Measurements from ENCODE around the gene OXA1L.

The OXA1L gene

GRCh38 chr14:22800346-22800745, 33.9 kb downstream of the OXA1L start:
- Histone ChIP-seq H2AK5ac (ENCODE audit: low read length) (no peak overlapping the region), H3K4ac (ENCODE audit: low read depth, low read length) (no peak overlapping the region), H3K36me3 (ENCODE audit: control insufficient read depth in 1 of 2, insufficient read depth in 2 of 2, low read length in 2 of 2) (no peaks in the 10 kb centered on the region), H3K9ac (ENCODE audit: low read length) (no peak overlapping the region), H3K18ac (ENCODE audit: low read length) (peak overlapping the region; percentile 12), H3K27me3 (ENCODE audit: insufficient read depth, low read length) (no peaks in the 10 kb centered on the region), H2BK12ac (ENCODE audit: low read length) (no peak overlapping the region), H3K4me1 (ENCODE audit: control insufficient read depth in 1 of 2, insufficient read depth in 2 of 2, low read length in 2 of 2) (peaks cover 5 to 13% of the 10 kb centered on the region in 2 experiments), H3K9me3 (ENCODE audit: insufficient read depth, low read depth, low read length) (peaks cover 2% of the 10 kb centered on the region), H2AFZ (ENCODE audit: insufficient read depth, low read length, poor library complexity) (no peak overlapping the region), H4K91ac (ENCODE audit: low read depth, low read length) (no peak overlapping the region), H3K14ac (ENCODE audit: low read length) (no peak overlapping the region), H3K4me2 (ENCODE audit: low read length) (no peak overlapping the region), H4K8ac (ENCODE audit: low read depth, low read length) (no peak overlapping the region), H3K79me2 (ENCODE audit: control insufficient read depth, insufficient read depth, low read length, poor library complexity) (no peaks in the 10 kb centered on the region), H4K12ac (ENCODE audit: low read depth, low read length) (no peak overlapping the region), H3K27ac (ENCODE audit: low read depth, low read length) (no peak overlapping the region), H2BK5ac (ENCODE audit: low read depth, low read length, poor library complexity) (no peak overlapping the region), H2BK120ac (ENCODE audit: insufficient read depth, low read length, poor library complexity) (no peak overlapping the region), H3K79me1 (ENCODE audit: low read length) (peaks cover 2% of the 10 kb centered on the region), H3K4me3 (ENCODE audit: low read depth, low read length) (no peak overlapping the region), H3K23ac (ENCODE audit: low read length) (no peak overlapping the region)
- no CpG with 5 or more reads among the region's 10 CpGs for WGBS (ENCODE audit: extremely low coverage, insufficient coverage, insufficient read length)
- no peak for DNase-seq

- peak; percentile 69 to 76 for DNase-seq
- Histone ChIP-seq H3K4me3 (ENCODE audit: low read depth, low read length) (no peak overlapping the region), H2BK120ac (ENCODE audit: insufficient read depth, low read length, poor library complexity) (no peak overlapping the region), H4K91ac (ENCODE audit: low read depth, low read length) (no peak overlapping the region), H2AK5ac (ENCODE audit: low read length) (no peak overlapping the region), H3K79me2 (ENCODE audit: control insufficient read depth, insufficient read depth, low read length, poor library complexity) (no peaks in the 10 kb centered on the region), H4K8ac (ENCODE audit: low read depth, low read length) (no peak overlapping the region), H3K14ac (ENCODE audit: low read length) (no peak overlapping the region), H2BK5ac (ENCODE audit: low read depth, low read length, poor library complexity) (no peak overlapping the region), H3K27ac (ENCODE audit: low read depth, low read length) (no peak overlapping the region), H3K18ac (ENCODE audit: low read length) (no peak overlapping the region), H3K23ac (ENCODE audit: low read length) (no peak overlapping the region), H3K4me1 (ENCODE audit: control insufficient read depth in 1 of 2, insufficient read depth in 2 of 2, low read length in 2 of 2) (peaks cover 5 to 15% of the 10 kb centered on the region in 2 experiments), H3K9ac (ENCODE audit: low read length) (no peak overlapping the region), H3K27me3 (ENCODE audit: insufficient read depth, low read length) (no peaks in the 10 kb centered on the region), H3K9me3 (ENCODE audit: insufficient read depth, low read depth, low read length) (peaks cover 3% of the 10 kb centered on the region), H4K12ac (ENCODE audit: low read depth, low read length) (no peak overlapping the region), H3K36me3 (ENCODE audit: control insufficient read depth in 1 of 2, insufficient read depth in 2 of 2, low read length in 2 of 2) (no peaks in the 10 kb centered on the region), H3K79me1 (ENCODE audit: low read length) (peaks cover 4% of the 10 kb centered on the region), H2AFZ (ENCODE audit: insufficient read depth, low read length, poor library complexity) (no peak overlapping the region), H2BK12ac (ENCODE audit: low read length) (no peak overlapping the region), H3K4me2 (ENCODE audit: low read length) (no peak overlapping the region), H3K4ac (ENCODE audit: low read depth, low read length) (no peak overlapping the region)
- WGBS (ENCODE audit: extremely low coverage, insufficient coverage, insufficient read length), result no CpG with 5 or more reads among the region's 8 CpGs
Observed at GRCh38 chr14:22801716-22802115, 35.2 kb downstream of the OXA1L start.

GRCh38 chr14:22802860-22803686, 36.6 kb downstream of the OXA1L start:
- H3K27ac ChIP-seq (ENCODE audit: low read depth, low read length), result no peak overlapping the region
- H3K14ac ChIP-seq (ENCODE audit: low read length), result no peak overlapping the region
- no peak overlapping the region for H2BK120ac ChIP-seq (ENCODE audit: insufficient read depth, low read length, poor library complexity)
- H3K23ac ChIP-seq (ENCODE audit: low read length), result no peak overlapping the region
- H3K9me3 ChIP-seq (ENCODE audit: insufficient read depth, low read depth, low read length), result peaks cover 3% of the 10 kb centered on the region
- H3K79me1 ChIP-seq (ENCODE audit: low read length), result peaks cover 11% of the 10 kb centered on the region
- H4K91ac ChIP-seq (ENCODE audit: low read depth, low read length), result no peak overlapping the region
- H3K18ac ChIP-seq (ENCODE audit: low read length), result no peak overlapping the region
- no peak overlapping the region for H2BK5ac ChIP-seq (ENCODE audit: low read depth, low read length, poor library complexity)
- H2AFZ ChIP-seq (ENCODE audit: insufficient read depth, low read length, poor library complexity), result no peak overlapping the region
- no peak for DNase-seq
- H4K8ac ChIP-seq (ENCODE audit: low read depth, low read length), result no peak overlapping the region
- no peaks in the 10 kb centered on the region for H3K36me3 ChIP-seq (ENCODE audit: control insufficient read depth in 1 of 2, insufficient read depth in 2 of 2, low read length in 2 of 2)
- whole genome bisulfite sequencing (ENCODE audit: extremely low coverage, insufficient coverage, insufficient read length), result no CpG with 5 or more reads among the region's 12 CpGs
- no peaks in the 10 kb centered on the region for H3K27me3 ChIP-seq (ENCODE audit: insufficient read depth, low read length)
- H3K9ac ChIP-seq (ENCODE audit: low read length), result no peak overlapping the region
- no peak overlapping the region for H3K4me3 ChIP-seq (ENCODE audit: low read depth, low read length)
- H3K4ac ChIP-seq (ENCODE audit: low read depth, low read length), result no peak overlapping the region
- H3K79me2 ChIP-seq (ENCODE audit: control insufficient read depth, insufficient read depth, low read length, poor library complexity), result peaks cover 2% of the 10 kb centered on the region
- H4K12ac ChIP-seq (ENCODE audit: low read depth, low read length), result no peak overlapping the region
- H3K4me2 ChIP-seq (ENCODE audit: low read length), result no peak overlapping the region
- H2BK12ac ChIP-seq (ENCODE audit: low read length), result no peak overlapping the region
- H2AK5ac ChIP-seq (ENCODE audit: low read length), result no peak overlapping the region
- H3K4me1 ChIP-seq (ENCODE audit: control insufficient read depth in 1 of 2, insufficient read depth in 2 of 2, low read length in 2 of 2), result peaks cover 5 to 19% of the 10 kb centered on the region in 2 experiments

- Histone ChIP-seq H2BK12ac (ENCODE audit: low read length) (no peak overlapping the region), H3K23ac (ENCODE audit: low read length) (no peak overlapping the region), H4K91ac (ENCODE audit: low read depth, low read length) (no peak overlapping the region), H3K27ac (ENCODE audit: low read depth, low read length) (no peak overlapping the region), H3K4me3 (ENCODE audit: low read depth, low read length) (no peak overlapping the region), H3K9ac (ENCODE audit: low read length) (no peak overlapping the region), H2BK5ac (ENCODE audit: low read depth, low read length, poor library complexity) (no peak overlapping the region), H3K14ac (ENCODE audit: low read length) (no peak overlapping the region), H3K4me1 (ENCODE audit: control insufficient read depth in 1 of 2, insufficient read depth in 2 of 2, low read length in 2 of 2) (peaks cover 5 to 17% of the 10 kb centered on the region in 2 experiments), H3K79me1 (ENCODE audit: low read length) (peaks cover 11% of the 10 kb centered on the region), H3K9me3 (ENCODE audit: insufficient read depth, low read depth, low read length) (peaks cover 3% of the 10 kb centered on the region), H3K4me2 (ENCODE audit: low read length) (no peak overlapping the region), H3K27me3 (ENCODE audit: insufficient read depth, low read length) (no peaks in the 10 kb centered on the region), H3K79me2 (ENCODE audit: control insufficient read depth, insufficient read depth, low read length, poor library complexity) (peaks cover 2% of the 10 kb centered on the region), H4K8ac (ENCODE audit: low read depth, low read length) (no peak overlapping the region), H2AK5ac (ENCODE audit: low read length) (no peak overlapping the region), H2AFZ (ENCODE audit: insufficient read depth, low read length, poor library complexity) (no peak overlapping the region), H3K18ac (ENCODE audit: low read length) (no peak overlapping the region), H2BK120ac (ENCODE audit: insufficient read depth, low read length, poor library complexity) (no peak overlapping the region), H3K4ac (ENCODE audit: low read depth, low read length) (no peak overlapping the region), H3K36me3 (ENCODE audit: control insufficient read depth in 1 of 2, insufficient read depth in 2 of 2, low read length in 2 of 2) (no peaks in the 10 kb centered on the region), H4K12ac (ENCODE audit: low read depth, low read length) (no peak overlapping the region)
- no peak for DNase-seq
- WGBS (ENCODE audit: extremely low coverage, insufficient coverage, insufficient read length), result no CpG with 5 or more reads among the region's 3 CpGs
Observed at GRCh38 chr14:22803687-22803974, 37.1 kb downstream of the OXA1L start.

All from trophoblast cell (in vitro differentiated cells and primary cell).